ENCODE results near the gene YPEL5. TPM values are rescaled to one million over a fixed set of nuclear protein-coding genes. Genes with fewer than 3 reads are reported as not detected.

The YPEL5 gene
- total RNA-seq, 1 donor from 2014 or later: 82.2 TPM

- peak; percentile 84 for DNase-seq
Observed at GRCh38 chr2:30165050-30165520, 18.3 kb downstream of the YPEL5 start.

- DNase-seq: no peak
Observed at GRCh38 chr2:30165617-30166016, 18.8 kb downstream of the YPEL5 start.

GRCh38 chr2:30172627-30173026, 25.8 kb downstream of the YPEL5 start:
- no peak for DNase-seq

- DNase-seq: no peak
Observed at GRCh38 chr2:30177440-30177839, 30.6 kb downstream of the YPEL5 start.

- no peak for DNase-seq
Observed at GRCh38 chr2:30177956-30178355, 31.1 kb downstream of the YPEL5 start.

- DNase-seq: no peak
Observed at GRCh38 chr2:30178618-30179434, 32.0 kb downstream of the YPEL5 start.

GRCh38 chr2:30179536-30179935, 32.7 kb downstream of the YPEL5 start:
- no peak for DNase-seq

GRCh38 chr2:30180226-30180625, 33.4 kb downstream of the YPEL5 start:
- no peak for DNase-seq

- DNase-seq: no peak
Observed at GRCh38 chr2:30181176-30181575, 34.4 kb downstream of the YPEL5 start.

- DNase-seq: no peak
Observed at GRCh38 chr2:30184035-30184434, 37.2 kb downstream of the YPEL5 start.

GRCh38 chr2:30185178-30185577, 38.4 kb downstream of the YPEL5 start:
- DNase-seq: no peak

- no peak for DNase-seq
Observed at GRCh38 chr2:30188292-30188691, 41.5 kb downstream of the YPEL5 start.

GRCh38 chr2:30190637-30191036, 43.8 kb downstream of the YPEL5 start:
- DNase-seq: no peak

GRCh38 chr2:30191107-30191506, 44.3 kb downstream of the YPEL5 start:
- no peak for DNase-seq

- no peak for DNase-seq
Observed at GRCh38 chr2:30191819-30192271, 45.0 kb downstream of the YPEL5 start.

- DNase-seq: no peak
Observed at GRCh38 chr2:30192314-30192713, 45.5 kb downstream of the YPEL5 start.

GRCh38 chr2:30193104-30193681, 46.4 kb downstream of the YPEL5 start:
- DNase-seq: no peak

- no peak for DNase-seq
Observed at GRCh38 chr2:30194421-30194820, 47.6 kb downstream of the YPEL5 start.

- no peak for DNase-seq
Observed at GRCh38 chr2:30195016-30195415, 48.2 kb downstream of the YPEL5 start.

- DNase-seq: no peak
Observed at GRCh38 chr2:30197570-30198192, 50.9 kb downstream of the YPEL5 start.

- DNase-seq: peak; percentile 50
Observed at GRCh38 chr2:30201990-30202389, 55.2 kb downstream of the YPEL5 start.

- no peak for DNase-seq
Observed at GRCh38 chr2:30203156-30203555, 56.3 kb downstream of the YPEL5 start.

GRCh38 chr2:30204281-30204680, 57.5 kb downstream of the YPEL5 start:
- no peak for DNase-seq
